Upper lobe of right lung (tissue), 1 donor: ENCODE results near the gene GNRH2. TPM values are rescaled to one million over a fixed set of nuclear protein-coding genes. Genes with fewer than 3 reads are reported as not detected.

Experiments used
- ATAC-seq: fragments of 200-7000 bp; cut with Tn5 transposase; one replicate; pipeline ENCODE4 v1.9.1; 2020; ENCODE audit warnings: mild to moderate bottlenecking, moderate library complexity
- DNase-seq: peaks from one replicate; pipeline ENCODE4 v3.0.0-alpha.2; 2020
- H3K27ac ChIP-seq: fragments of 200-600 bp; one replicate; pipeline ENCODE4 v1.8.0; 2022
- H3K27me3 ChIP-seq: fragments of 200-600 bp; one replicate; pipeline ENCODE4 v1.8.0; 2022; ENCODE audit warnings: mild to moderate bottlenecking
- H3K36me3 ChIP-seq: fragments of 200-600 bp; one replicate; pipeline ENCODE4 v1.8.0; 2022
- H3K4me1 ChIP-seq: fragments of 200-600 bp; one replicate; pipeline ENCODE4 v1.8.0; 2022
- H3K4me3 ChIP-seq: fragments of 200-600 bp; one replicate; pipeline ENCODE4 v1.8.0; 2022; ENCODE audit warnings: mild to moderate bottlenecking
- H3K9me3 ChIP-seq: fragments of 200-600 bp; one replicate; pipeline ENCODE4 v1.8.0; 2022
- intact Hi-C: fragments of 100-400 bp; cut with DNase I; formaldehyde crosslinking; loops from one replicate; pipeline ENCODE4 v1.11.0; 2022
- total RNA-seq: library from RNA; stranded (reverse); fragmentation: NEBNext Ultra II Directional; extraction: Animal tissue kit (Norgen Biotek cat#: 25700); gene quantifications from one replicate; pipeline ENCODE4 v1.2.1, GENCODE V29; 2021
- TF ChIP-seq, protein P1 (sequence below): fragments of 200-600 bp; IDR thresholded peaks from one replicate; pipeline ENCODE4 v1.8.0; 2022; ENCODE audit warnings: antibody characterized with exemption
- donor health status: DM: no; HTN: yes; CAD: no; lungs with severe emphysema.

The GNRH2 gene
- total RNA-seq, 1 donor from 2014 or later = not detected

- peaks cover 6% of the 10 kb centered on the region for H3K4me1 ChIP-seq
- TF ChIP-seq, protein P1, sequence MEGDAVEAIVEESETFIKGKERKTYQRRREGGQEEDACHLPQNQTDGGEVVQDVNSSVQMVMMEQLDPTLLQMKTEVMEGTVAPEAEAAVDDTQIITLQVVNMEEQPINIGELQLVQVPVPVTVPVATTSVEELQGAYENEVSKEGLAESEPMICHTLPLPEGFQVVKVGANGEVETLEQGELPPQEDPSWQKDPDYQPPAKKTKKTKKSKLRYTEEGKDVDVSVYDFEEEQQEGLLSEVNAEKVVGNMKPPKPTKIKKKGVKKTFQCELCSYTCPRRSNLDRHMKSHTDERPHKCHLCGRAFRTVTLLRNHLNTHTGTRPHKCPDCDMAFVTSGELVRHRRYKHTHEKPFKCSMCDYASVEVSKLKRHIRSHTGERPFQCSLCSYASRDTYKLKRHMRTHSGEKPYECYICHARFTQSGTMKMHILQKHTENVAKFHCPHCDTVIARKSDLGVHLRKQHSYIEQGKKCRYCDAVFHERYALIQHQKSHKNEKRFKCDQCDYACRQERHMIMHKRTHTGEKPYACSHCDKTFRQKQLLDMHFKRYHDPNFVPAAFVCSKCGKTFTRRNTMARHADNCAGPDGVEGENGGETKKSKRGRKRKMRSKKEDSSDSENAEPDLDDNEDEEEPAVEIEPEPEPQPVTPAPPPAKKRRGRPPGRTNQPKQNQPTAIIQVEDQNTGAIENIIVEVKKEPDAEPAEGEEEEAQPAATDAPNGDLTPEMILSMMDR = no peak
- H3K36me3 ChIP-seq = no peaks in the 10 kb centered on the region
- peaks cover 23% of the 10 kb centered on the region for H3K27me3 ChIP-seq
- no peaks in the 10 kb centered on the region for H3K9me3 ChIP-seq
- H3K27ac ChIP-seq = no peak overlapping the region
- intact Hi-C loops = no loop called here
- ATAC-seq (no peak), DNase-seq (no peak)
- H3K4me3 ChIP-seq = no peak overlapping the region
Measured at GRCh38 chr20:3068075-3068474, 24.7 kb downstream of the GNRH2 start.

- intact Hi-C loops = no loop called here
- ATAC-seq = peak; percentile 49
- no peak overlapping the region for H3K4me3 ChIP-seq
- no peak for DNase-seq
- H3K27ac ChIP-seq = no peak overlapping the region
- H3K36me3 ChIP-seq = no peaks in the 10 kb centered on the region
- TF ChIP-seq, protein P1 = peak; percentile 9
- H3K9me3 ChIP-seq = no peaks in the 10 kb centered on the region
- peaks cover 6% of the 10 kb centered on the region for H3K4me1 ChIP-seq
- peaks cover 25% of the 10 kb centered on the region for H3K27me3 ChIP-seq
Measured at GRCh38 chr20:3068986-3069900, 25.8 kb downstream of the GNRH2 start.

GRCh38 chr20:3070725-3071124 is 27.3 kb downstream of the GNRH2 start:
- Histone ChIP-seq H3K4me1 (peaks cover 6% of the 10 kb centered on the region), H3K36me3 (no peaks in the 10 kb centered on the region), H3K27ac (no peak overlapping the region), H3K27me3 (peaks cover 25% of the 10 kb centered on the region), H3K4me3 (no peak overlapping the region), H3K9me3 (no peaks in the 10 kb centered on the region)
- TF ChIP-seq, protein P1 = no peak
- intact Hi-C loops = no loop called here
- no peak for DNase-seq
- ATAC-seq = no peak

GRCh38 chr20:3071266-3071609 is 27.8 kb downstream of the GNRH2 start:
- Histone ChIP-seq H3K4me1 (peaks cover 6% of the 10 kb centered on the region), H3K27me3 (peaks cover 25% of the 10 kb centered on the region), H3K36me3 (no peaks in the 10 kb centered on the region), H3K4me3 (peak overlapping the region; percentile 45), H3K27ac (no peak overlapping the region), H3K9me3 (no peaks in the 10 kb centered on the region)
- TF ChIP-seq, protein P1 = no peak
- intact Hi-C loops = no loop called here
- no peak for ATAC-seq
- no peak for DNase-seq

GRCh38 chr20:3071610-3072529 is 28.4 kb downstream of the GNRH2 start, which contains the start of gene OXT:
Gene OXT, plus strand, starts transcription at chr20:3071620. Its CDS starts 36 bp downstream, at chr20:3071656.
- H3K4me1 ChIP-seq = peaks cover 6% of the 10 kb centered on the region
- H3K9me3 ChIP-seq = no peaks in the 10 kb centered on the region
- peak; percentile 70 for DNase-seq
- TF ChIP-seq, protein P1 = no peak
- H3K27me3 ChIP-seq = peaks cover 25% of the 10 kb centered on the region
- intact Hi-C loops = no loop called here
- H3K36me3 ChIP-seq = no peaks in the 10 kb centered on the region
- H3K4me3 ChIP-seq = peak within 1 kb of the TSS; percentile 45
- ATAC-seq = peak; percentile 65
- no peak within 1 kb of the TSS for H3K27ac ChIP-seq
